ENCODE data around the gene SIVA1. TPM values are rescaled to one million over a fixed set of nuclear protein-coding genes. Genes with fewer than 3 reads are reported as not detected.

Gene SIVA1
- total RNA-seq, 1 experiment from 2014 or later, result 128 TPM

DNA sequence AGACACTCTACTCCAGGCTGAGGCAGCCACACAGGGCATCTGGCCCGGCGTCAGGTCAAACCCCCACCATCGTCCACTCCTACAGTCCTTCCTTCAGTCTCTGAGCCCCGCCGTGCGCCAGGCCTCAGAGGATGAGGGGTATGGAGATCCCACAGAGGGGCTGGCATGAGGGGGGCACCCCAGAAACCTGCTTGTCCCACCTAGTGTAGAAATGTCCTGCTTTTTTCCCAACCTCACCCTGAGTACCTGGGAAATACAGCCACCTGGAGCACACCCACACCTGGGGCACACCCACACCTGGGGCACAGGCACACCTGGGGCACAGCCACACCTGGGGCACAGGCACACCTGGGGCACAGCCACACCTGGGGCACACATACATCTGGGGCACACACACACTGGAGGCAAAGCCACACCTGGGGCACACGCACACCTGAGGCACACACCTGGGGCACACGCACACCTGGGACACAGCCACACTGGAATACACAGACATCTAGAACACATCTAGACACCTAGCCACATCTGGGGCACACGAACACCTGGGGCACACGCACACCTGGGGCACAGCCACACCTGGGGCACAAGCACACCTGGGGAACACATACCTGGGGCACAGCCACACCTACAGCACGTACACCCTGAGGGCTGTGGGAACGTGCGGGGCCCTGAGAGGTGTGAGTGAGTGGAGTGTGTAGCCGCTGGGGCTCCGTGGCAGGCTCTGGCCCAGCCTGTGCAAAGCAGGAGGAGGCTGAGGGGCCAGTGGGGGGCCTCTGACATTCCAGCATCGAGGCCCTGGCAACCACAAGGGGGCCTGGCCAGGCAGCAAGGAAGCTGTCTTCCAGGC, 24.2 kb downstream of the SIVA1 start:
- Mint-ChIP-seq H3K9me3 (no peaks in the 10 kb centered on the region), H3K27me3 (ENCODE audit: low read depth) (no peaks in the 10 kb centered on the region), H3K27ac (no peak overlapping the region), H3K36me3 (peaks cover 12% of the 10 kb centered on the region), H3K4me3 (no peak overlapping the region), H3K4me1 (no peaks in the 10 kb centered on the region)
- ATAC-seq, result peak; percentile 35
- peak; percentile 43 for DNase-seq (ENCODE audit: low spot score)
- ChIA-PET CTCF (interaction anchor here (1.0 to 6.1 kb wide), 5 partner anchors 8 to 49 kb away, joined by 3 to 55 read pairs (median 6); partner anchors contain the start of genes AKT1 and ZBTB42), POLR2A (no interaction called here)
- TF ChIP-seq SMAD4 (CRISPR knock-in tag; IDR thresholded peaks at IDR 0.05) (no peak), ZBTB21 (CRISPR knock-in tag; IDR thresholded peaks at IDR 0.05; ENCODE audit: borderline replicate concordance) (no peak), TEAD1 (CRISPR knock-in tag; IDR thresholded peaks at IDR 0.05) (no peak), ZNF263 (CRISPR knock-in tag; IDR thresholded peaks at IDR 0.05; ENCODE audit: low read depth) (no peak), NFE2L1 (CRISPR knock-in tag; IDR thresholded peaks at IDR 0.05) (no peak), NR3C1 (CRISPR knock-in tag; conservative IDR thresholded peaks at IDR 0.05; ENCODE audit: low read depth) (no peak)
- TF ChIP-seq, protein P1, sequence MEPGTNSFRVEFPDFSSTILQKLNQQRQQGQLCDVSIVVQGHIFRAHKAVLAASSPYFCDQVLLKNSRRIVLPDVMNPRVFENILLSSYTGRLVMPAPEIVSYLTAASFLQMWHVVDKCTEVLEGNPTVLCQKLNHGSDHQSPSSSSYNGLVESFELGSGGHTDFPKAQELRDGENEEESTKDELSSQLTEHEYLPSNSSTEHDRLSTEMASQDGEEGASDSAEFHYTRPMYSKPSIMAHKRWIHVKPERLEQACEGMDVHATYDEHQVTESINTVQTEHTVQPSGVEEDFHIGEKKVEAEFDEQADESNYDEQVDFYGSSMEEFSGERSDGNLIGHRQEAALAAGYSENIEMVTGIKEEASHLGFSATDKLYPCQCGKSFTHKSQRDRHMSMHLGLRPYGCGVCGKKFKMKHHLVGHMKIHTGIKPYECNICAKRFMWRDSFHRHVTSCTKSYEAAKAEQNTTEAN (CRISPR knock-in tag; IDR thresholded peaks at IDR 0.05), result no peak
- TF ChIP-seq, protein P2, sequence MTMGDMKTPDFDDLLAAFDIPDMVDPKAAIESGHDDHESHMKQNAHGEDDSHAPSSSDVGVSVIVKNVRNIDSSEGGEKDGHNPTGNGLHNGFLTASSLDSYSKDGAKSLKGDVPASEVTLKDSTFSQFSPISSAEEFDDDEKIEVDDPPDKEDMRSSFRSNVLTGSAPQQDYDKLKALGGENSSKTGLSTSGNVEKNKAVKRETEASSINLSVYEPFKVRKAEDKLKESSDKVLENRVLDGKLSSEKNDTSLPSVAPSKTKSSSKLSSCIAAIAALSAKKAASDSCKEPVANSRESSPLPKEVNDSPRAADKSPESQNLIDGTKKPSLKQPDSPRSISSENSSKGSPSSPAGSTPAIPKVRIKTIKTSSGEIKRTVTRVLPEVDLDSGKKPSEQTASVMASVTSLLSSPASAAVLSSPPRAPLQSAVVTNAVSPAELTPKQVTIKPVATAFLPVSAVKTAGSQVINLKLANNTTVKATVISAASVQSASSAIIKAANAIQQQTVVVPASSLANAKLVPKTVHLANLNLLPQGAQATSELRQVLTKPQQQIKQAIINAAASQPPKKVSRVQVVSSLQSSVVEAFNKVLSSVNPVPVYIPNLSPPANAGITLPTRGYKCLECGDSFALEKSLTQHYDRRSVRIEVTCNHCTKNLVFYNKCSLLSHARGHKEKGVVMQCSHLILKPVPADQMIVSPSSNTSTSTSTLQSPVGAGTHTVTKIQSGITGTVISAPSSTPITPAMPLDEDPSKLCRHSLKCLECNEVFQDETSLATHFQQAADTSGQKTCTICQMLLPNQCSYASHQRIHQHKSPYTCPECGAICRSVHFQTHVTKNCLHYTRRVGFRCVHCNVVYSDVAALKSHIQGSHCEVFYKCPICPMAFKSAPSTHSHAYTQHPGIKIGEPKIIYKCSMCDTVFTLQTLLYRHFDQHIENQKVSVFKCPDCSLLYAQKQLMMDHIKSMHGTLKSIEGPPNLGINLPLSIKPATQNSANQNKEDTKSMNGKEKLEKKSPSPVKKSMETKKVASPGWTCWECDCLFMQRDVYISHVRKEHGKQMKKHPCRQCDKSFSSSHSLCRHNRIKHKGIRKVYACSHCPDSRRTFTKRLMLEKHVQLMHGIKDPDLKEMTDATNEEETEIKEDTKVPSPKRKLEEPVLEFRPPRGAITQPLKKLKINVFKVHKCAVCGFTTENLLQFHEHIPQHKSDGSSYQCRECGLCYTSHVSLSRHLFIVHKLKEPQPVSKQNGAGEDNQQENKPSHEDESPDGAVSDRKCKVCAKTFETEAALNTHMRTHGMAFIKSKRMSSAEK (CRISPR knock-in tag; IDR thresholded peaks at IDR 0.05; ENCODE audit: borderline replicate concordance), result no peak
- TF ChIP-seq, protein P3, sequence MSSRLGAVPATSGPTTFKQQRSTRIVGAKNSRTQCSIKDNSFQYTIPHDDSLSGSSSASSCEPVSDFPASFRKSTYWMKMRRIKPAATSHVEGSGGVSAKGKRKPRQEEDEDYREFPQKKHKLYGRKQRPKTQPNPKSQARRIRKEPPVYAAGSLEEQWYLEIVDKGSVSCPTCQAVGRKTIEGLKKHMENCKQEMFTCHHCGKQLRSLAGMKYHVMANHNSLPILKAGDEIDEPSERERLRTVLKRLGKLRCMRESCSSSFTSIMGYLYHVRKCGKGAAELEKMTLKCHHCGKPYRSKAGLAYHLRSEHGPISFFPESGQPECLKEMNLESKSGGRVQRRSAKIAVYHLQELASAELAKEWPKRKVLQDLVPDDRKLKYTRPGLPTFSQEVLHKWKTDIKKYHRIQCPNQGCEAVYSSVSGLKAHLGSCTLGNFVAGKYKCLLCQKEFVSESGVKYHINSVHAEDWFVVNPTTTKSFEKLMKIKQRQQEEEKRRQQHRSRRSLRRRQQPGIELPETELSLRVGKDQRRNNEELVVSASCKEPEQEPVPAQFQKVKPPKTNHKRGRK (CRISPR knock-in tag; IDR thresholded peaks at IDR 0.05; ENCODE audit: borderline replicate concordance), result no peak
- TF ChIP-seq, protein P4, sequence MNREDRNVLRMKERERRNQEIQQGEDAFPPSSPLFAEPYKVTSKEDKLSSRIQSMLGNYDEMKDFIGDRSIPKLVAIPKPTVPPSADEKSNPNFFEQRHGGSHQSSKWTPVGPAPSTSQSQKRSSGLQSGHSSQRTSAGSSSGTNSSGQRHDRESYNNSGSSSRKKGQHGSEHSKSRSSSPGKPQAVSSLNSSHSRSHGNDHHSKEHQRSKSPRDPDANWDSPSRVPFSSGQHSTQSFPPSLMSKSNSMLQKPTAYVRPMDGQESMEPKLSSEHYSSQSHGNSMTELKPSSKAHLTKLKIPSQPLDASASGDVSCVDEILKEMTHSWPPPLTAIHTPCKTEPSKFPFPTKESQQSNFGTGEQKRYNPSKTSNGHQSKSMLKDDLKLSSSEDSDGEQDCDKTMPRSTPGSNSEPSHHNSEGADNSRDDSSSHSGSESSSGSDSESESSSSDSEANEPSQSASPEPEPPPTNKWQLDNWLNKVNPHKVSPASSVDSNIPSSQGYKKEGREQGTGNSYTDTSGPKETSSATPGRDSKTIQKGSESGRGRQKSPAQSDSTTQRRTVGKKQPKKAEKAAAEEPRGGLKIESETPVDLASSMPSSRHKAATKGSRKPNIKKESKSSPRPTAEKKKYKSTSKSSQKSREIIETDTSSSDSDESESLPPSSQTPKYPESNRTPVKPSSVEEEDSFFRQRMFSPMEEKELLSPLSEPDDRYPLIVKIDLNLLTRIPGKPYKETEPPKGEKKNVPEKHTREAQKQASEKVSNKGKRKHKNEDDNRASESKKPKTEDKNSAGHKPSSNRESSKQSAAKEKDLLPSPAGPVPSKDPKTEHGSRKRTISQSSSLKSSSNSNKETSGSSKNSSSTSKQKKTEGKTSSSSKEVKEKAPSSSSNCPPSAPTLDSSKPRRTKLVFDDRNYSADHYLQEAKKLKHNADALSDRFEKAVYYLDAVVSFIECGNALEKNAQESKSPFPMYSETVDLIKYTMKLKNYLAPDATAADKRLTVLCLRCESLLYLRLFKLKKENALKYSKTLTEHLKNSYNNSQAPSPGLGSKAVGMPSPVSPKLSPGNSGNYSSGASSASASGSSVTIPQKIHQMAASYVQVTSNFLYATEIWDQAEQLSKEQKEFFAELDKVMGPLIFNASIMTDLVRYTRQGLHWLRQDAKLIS (CRISPR knock-in tag; IDR thresholded peaks at IDR 0.05; ENCODE audit: borderline replicate concordance), result no peak
- TF ChIP-seq, protein P5, sequence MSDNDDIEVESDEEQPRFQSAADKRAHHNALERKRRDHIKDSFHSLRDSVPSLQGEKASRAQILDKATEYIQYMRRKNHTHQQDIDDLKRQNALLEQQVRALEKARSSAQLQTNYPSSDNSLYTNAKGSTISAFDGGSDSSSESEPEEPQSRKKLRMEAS (CRISPR knock-in tag; IDR thresholded peaks at IDR 0.05), result no peak
- TF ChIP-seq, protein P6, sequence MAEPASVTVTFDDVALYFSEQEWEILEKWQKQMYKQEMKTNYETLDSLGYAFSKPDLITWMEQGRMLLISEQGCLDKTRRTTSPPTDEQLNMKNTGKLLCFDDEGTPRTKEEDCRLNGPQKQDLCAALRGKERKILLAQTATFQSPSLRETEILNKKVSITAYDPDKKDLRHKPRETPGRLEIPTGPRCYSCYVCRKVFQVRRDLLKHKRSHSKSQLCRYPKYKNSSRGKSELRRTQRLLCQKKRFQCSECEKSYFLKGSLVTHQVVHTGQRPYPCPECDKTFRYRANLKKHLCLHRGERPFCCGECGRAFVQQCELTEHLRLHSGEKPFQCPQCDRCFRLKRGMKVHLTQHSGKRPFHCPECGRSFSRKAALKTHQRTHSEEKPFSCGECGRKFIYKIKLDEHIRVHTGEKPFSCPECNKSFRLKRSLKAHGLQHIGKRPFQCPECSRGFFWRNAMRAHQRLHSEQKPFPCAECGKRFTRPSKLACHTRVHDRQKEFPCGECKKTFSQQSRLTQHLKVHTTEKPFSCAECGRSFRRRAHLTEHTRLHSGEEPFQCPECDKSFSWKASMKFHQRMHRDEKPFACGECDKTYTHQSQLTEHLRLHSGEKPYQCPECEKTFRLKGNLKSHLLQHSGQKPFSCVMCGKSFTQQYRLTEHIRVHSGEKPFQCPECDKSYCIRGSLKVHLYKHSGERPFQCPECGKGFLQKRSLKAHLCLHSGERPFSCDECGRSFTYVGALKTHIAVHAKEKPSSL (CRISPR knock-in tag; conservative IDR thresholded peaks at IDR 0.05), result no peak
- TF ChIP-seq, protein P7, sequence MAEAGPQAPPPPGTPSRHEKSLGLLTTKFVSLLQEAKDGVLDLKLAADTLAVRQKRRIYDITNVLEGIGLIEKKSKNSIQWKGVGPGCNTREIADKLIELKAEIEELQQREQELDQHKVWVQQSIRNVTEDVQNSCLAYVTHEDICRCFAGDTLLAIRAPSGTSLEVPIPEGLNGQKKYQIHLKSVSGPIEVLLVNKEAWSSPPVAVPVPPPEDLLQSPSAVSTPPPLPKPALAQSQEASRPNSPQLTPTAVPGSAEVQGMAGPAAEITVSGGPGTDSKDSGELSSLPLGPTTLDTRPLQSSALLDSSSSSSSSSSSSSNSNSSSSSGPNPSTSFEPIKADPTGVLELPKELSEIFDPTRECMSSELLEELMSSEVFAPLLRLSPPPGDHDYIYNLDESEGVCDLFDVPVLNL (CRISPR knock-in tag; IDR thresholded peaks at IDR 0.05; ENCODE audit: borderline replicate concordance, low read depth), result no peak
